ENCODE data around the gene CDS2.

Gene CDS2

GRCh38 chr20:5172903-5173463 is 46.2 kb downstream of the CDS2 start:
- no peak overlapping the region for H3K27ac ChIP-seq

GRCh38 chr20:5173751-5174150 is 46.9 kb downstream of the CDS2 start:
- H3K27ac ChIP-seq: no peak overlapping the region
- no peak for TF ChIP-seq CTCF (IDR thresholded peaks at IDR 0.05)
- TF ChIP-seq ZFX (IDR thresholded peaks at IDR 0.05; ENCODE audit: borderline replicate concordance): no peak

More at GRCh38 chr20:5172903-5173463, 46.2 kb downstream of the CDS2 start:
- TF ChIP-seq CTCF (IDR thresholded peaks at IDR 0.05) (no peak), ZFX (IDR thresholded peaks at IDR 0.05; ENCODE audit: borderline replicate concordance) (no peak)

GRCh38 chr20:5177071-5177470 is 50.3 kb downstream of the CDS2 start:
- no peak for TF ChIP-seq ZFX (IDR thresholded peaks at IDR 0.05; ENCODE audit: borderline replicate concordance)
- TF ChIP-seq CTCF (IDR thresholded peaks at IDR 0.05): no peak
- H3K27ac ChIP-seq: no peak overlapping the region

GRCh38 chr20:5178046-5178445 is 51.2 kb downstream of the CDS2 start:
- H3K27ac ChIP-seq: no peak overlapping the region
- no peak for TF ChIP-seq ZFX (IDR thresholded peaks at IDR 0.05; ENCODE audit: borderline replicate concordance)
- TF ChIP-seq CTCF (IDR thresholded peaks at IDR 0.05): no peak

- TF ChIP-seq ZFX (IDR thresholded peaks at IDR 0.05; ENCODE audit: borderline replicate concordance) (no peak), CTCF (IDR thresholded peaks at IDR 0.05) (no peak)
- H3K27ac ChIP-seq: no peak overlapping the region
These were observed 53.6 kb downstream of the CDS2 start for GRCh38 chr20:5180421-5180820.

GRCh38 chr20:5180933-5181332 is 54.1 kb downstream of the CDS2 start:
- TF ChIP-seq CTCF (IDR thresholded peaks at IDR 0.05) (no peak), ZFX (IDR thresholded peaks at IDR 0.05; ENCODE audit: borderline replicate concordance) (no peak)
- no peak overlapping the region for H3K27ac ChIP-seq

GRCh38 chr20:5181492-5181891 is 54.7 kb downstream of the CDS2 start:
- peak overlapping the region; percentile 9; the same call in 1 of the 2 replicates for H3K27ac ChIP-seq

More at GRCh38 chr20:5181492-5181891, 54.7 kb downstream of the CDS2 start:
- TF ChIP-seq ZFX (IDR thresholded peaks at IDR 0.05; ENCODE audit: borderline replicate concordance) (no peak), CTCF (IDR thresholded peaks at IDR 0.05) (no peak)

Data from 22Rv1 (cell line).